ENCODE data around the gene RNF223.

DNA sequence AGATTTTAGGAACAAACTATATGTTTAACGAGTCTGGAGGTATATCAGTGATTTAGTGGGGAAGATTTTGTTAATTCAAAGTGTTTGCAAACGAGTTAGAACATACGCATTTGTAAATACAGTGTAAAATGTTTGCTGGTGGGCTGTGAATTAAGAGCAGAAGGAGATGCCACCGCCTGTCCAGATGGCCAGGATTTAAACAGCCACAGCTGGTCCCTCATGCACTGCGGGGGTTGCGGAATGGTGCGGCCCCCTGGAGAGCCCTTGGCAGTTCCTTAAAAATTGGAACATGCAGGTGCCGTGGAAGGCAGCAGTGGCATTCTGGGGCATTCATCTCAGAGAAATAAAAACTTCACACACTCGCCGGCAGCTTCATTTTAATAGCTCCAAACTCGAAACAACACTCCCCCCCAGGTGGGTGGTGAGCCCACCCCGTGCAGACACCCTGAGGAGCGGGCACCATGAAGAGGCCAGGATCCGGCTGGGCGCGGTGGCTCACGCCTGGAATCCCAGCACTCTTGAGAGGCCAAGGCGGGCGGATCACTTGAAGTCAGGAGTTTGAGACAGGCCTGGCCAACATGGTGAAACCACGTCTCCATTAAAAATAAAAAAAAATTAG is 45.3 kb upstream of the RNF223 start:
- TF ChIP-seq EZH2phosphoT487 (IDR thresholded peaks at IDR 0.05) = no peak
- TF ChIP-seq, protein P1, sequence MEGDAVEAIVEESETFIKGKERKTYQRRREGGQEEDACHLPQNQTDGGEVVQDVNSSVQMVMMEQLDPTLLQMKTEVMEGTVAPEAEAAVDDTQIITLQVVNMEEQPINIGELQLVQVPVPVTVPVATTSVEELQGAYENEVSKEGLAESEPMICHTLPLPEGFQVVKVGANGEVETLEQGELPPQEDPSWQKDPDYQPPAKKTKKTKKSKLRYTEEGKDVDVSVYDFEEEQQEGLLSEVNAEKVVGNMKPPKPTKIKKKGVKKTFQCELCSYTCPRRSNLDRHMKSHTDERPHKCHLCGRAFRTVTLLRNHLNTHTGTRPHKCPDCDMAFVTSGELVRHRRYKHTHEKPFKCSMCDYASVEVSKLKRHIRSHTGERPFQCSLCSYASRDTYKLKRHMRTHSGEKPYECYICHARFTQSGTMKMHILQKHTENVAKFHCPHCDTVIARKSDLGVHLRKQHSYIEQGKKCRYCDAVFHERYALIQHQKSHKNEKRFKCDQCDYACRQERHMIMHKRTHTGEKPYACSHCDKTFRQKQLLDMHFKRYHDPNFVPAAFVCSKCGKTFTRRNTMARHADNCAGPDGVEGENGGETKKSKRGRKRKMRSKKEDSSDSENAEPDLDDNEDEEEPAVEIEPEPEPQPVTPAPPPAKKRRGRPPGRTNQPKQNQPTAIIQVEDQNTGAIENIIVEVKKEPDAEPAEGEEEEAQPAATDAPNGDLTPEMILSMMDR (IDR thresholded peaks at IDR 0.05) = no peak

Measured in neural progenitor cell (in vitro differentiated cells).